Osteoblast (primary cell): ENCODE results near the gene AFMID. TPM values are rescaled to one million over a fixed set of nuclear protein-coding genes. Genes with fewer than 3 reads are reported as not detected.

Experiments used
- DNase-seq: peaks from one replicate; pipeline ENCODE4 v3.0.0; 2011; ENCODE audit warnings: low spot score, mixed read lengths; ENCODE audit not compliant: insufficient read length; ENCODE audit errors: missing footprints
- H2AFZ ChIP-seq: 2 replicates; pipeline ENCODE4 v1.6.0; 2011; ENCODE audit warnings: mild to moderate bottlenecking, low read length
- H3K27ac ChIP-seq: 2 replicates; pipeline ENCODE4 v1.5.1; 2011; ENCODE audit warnings: mild to moderate bottlenecking, low read depth, low read length, moderate library complexity
- H3K27me3 ChIP-seq: 2 replicates; pipeline ENCODE4 v1.6.0; 2012; ENCODE audit warnings: mild to moderate bottlenecking, control low read depth, inconsistent platforms, low read length, moderate library complexity; ENCODE audit not compliant: insufficient read depth
- H3K36me3 ChIP-seq: 2 replicates; pipeline ENCODE4 v1.5.1; 2011; ENCODE audit warnings: mild to moderate bottlenecking, low read length, control low read depth, moderate library complexity; ENCODE audit not compliant: insufficient read depth
- H3K4me1 ChIP-seq: 2 replicates; pipeline ENCODE4 v1.5.1; 2011; ENCODE audit warnings: mild to moderate bottlenecking, low read length, control low read depth, moderate library complexity; ENCODE audit not compliant: insufficient read depth
- H3K4me2 ChIP-seq: 2 replicates; pipeline ENCODE4 v1.6.0; 2011; ENCODE audit warnings: mild to moderate bottlenecking, low read length; ENCODE audit not compliant: insufficient read depth
- H3K4me3 ChIP-seq: fragments of 200-600 bp; sonication (generic); 3 replicates; pipeline ENCODE4 v1.5.1; 2012; ENCODE audit warnings: mild to moderate bottlenecking, low read length, inconsistent platforms; ENCODE audit not compliant: insufficient read depth
- H3K79me2 ChIP-seq: 2 replicates; pipeline ENCODE4 v1.6.0; 2012; ENCODE audit warnings: mild to moderate bottlenecking, low read length, control low read depth, inconsistent platforms; ENCODE audit not compliant: insufficient read depth
- H3K9me3 ChIP-seq: 2 replicates; pipeline ENCODE4 v1.5.1; 2011; ENCODE audit warnings: low read depth, low read length, control low read depth
- H4K20me1 ChIP-seq: 2 replicates; pipeline ENCODE4 v1.6.0; 2012; ENCODE audit warnings: mild to moderate bottlenecking, low read length, control low read depth; ENCODE audit not compliant: insufficient read depth
- total RNA-seq: library from RNA; depleted of rRNA; stranded (reverse); fragments of >200 nt; gene quantifications from 2 replicates; pipeline ENCODE4 v1.2.3, GENCODE V29; 2012
- TF ChIP-seq, protein P1 (sequence below): IDR thresholded peaks from 2 replicates; pipeline ENCODE4 v1.5.1; 2011; ENCODE audit warnings: mild to moderate bottlenecking, low read depth, low read length, moderate library complexity; ENCODE audit errors: extremely low read depth

Gene AFMID
- total RNA-seq, 1 donor, result 23.2 TPM

DNA sequence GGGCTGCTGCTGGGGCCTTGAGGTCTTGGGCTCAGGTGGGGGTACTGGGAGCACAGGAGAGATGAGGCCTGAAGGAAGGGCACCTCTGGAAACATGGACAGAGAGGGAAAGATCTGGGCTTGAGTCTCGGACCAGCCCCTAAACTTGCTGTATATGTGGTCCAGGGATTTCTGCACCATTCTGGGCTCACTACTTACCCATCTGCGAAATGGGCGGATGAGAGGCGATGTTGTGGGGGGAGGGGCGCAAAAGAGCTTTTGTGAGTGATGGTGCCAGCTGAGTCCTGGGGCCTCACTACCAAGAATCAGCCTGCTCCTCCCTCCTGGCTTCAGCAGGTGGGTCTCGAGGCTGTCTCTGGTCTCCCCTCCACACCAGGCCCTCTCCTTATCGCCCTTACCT, 40.7 kb upstream of the AFMID start:
- no peak overlapping the region for H2AFZ ChIP-seq
- peak; percentile 11 for DNase-seq
- no peak overlapping the region for H3K4me2 ChIP-seq
- H3K4me1 ChIP-seq, result no peaks in the 10 kb centered on the region
- TF ChIP-seq, protein P1, sequence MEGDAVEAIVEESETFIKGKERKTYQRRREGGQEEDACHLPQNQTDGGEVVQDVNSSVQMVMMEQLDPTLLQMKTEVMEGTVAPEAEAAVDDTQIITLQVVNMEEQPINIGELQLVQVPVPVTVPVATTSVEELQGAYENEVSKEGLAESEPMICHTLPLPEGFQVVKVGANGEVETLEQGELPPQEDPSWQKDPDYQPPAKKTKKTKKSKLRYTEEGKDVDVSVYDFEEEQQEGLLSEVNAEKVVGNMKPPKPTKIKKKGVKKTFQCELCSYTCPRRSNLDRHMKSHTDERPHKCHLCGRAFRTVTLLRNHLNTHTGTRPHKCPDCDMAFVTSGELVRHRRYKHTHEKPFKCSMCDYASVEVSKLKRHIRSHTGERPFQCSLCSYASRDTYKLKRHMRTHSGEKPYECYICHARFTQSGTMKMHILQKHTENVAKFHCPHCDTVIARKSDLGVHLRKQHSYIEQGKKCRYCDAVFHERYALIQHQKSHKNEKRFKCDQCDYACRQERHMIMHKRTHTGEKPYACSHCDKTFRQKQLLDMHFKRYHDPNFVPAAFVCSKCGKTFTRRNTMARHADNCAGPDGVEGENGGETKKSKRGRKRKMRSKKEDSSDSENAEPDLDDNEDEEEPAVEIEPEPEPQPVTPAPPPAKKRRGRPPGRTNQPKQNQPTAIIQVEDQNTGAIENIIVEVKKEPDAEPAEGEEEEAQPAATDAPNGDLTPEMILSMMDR, result no peak
- H3K27me3 ChIP-seq, result peaks cover 5% of the 10 kb centered on the region
- no peak overlapping the region for H3K4me3 ChIP-seq
- no peaks in the 10 kb centered on the region for H3K36me3 ChIP-seq
- no peak overlapping the region for H3K27ac ChIP-seq
- H3K9me3 ChIP-seq, result no peaks in the 10 kb centered on the region
- no peaks in the 10 kb centered on the region for H4K20me1 ChIP-seq
- no peaks in the 10 kb centered on the region for H3K79me2 ChIP-seq

DNA sequence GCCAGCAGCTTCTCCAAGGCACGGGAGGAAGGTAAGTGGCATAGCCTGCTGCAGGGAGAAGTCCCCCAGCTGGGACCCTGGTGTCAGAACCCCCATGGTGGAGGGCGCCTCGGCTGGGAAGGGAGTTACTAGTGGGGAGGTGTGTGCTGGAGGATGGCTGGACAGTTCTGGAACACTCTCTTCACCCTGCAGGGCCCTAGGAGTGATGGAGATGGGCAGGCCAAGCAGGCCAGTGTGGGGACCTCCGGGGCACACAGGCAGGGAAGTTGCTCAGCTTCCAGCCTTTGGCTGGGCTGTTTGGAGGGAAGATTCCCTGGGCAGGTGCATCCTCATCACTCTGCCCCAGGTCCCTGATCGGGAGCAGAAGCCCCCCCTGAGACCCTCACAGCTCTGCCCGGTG, 40.3 kb upstream of the AFMID start:
- TF ChIP-seq, protein P1, result no peak
- Histone ChIP-seq H3K4me2 (no peak overlapping the region), H4K20me1 (no peaks in the 10 kb centered on the region), H3K27ac (no peak overlapping the region), H3K4me1 (no peaks in the 10 kb centered on the region), H3K79me2 (no peaks in the 10 kb centered on the region), H3K27me3 (peaks cover 5% of the 10 kb centered on the region), H2AFZ (no peak overlapping the region), H3K9me3 (no peaks in the 10 kb centered on the region), H3K4me3 (no peak overlapping the region), H3K36me3 (no peaks in the 10 kb centered on the region)
- no peak for DNase-seq

DNA sequence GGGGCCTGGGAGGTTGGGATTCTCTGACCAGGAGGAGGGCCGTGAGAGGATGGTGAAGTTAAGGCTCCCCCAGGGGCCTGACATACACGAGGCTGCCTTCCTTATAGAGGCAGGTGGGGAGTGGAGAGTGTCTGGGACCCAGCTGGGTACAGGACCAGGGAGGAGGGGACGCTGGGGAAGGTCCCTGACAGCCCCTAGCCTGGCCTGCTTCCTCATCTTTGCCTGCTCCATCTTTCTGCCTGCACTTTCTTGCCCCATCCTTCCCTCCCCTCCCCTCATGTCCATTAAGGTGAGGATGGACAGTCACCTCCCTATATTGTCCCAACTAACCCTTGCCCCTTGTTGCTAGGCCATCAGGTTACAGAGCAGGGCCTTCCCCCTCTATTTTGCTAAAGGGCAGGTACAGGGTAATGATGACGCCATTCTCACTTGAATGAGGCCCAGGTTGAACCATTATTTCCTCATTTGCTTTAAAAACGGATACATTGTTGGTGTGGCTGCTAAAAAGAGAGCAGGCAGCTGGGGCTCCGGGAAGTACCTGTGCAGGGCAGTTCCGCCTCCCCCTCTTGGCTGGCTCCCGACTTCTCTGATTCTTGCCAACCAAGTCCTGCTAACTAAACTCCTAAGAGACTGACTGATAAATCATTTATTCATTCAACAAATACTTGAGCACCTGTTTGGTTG, 39.7 kb upstream of the AFMID start:
- no peaks in the 10 kb centered on the region for H3K9me3 ChIP-seq
- DNase-seq, result peak; percentile 54
- no peaks in the 10 kb centered on the region for H3K36me3 ChIP-seq
- TF ChIP-seq, protein P1, result no peak
- H3K27me3 ChIP-seq, result peaks cover 5% of the 10 kb centered on the region
- H3K79me2 ChIP-seq, result no peaks in the 10 kb centered on the region
- H4K20me1 ChIP-seq, result no peaks in the 10 kb centered on the region
- H3K27ac ChIP-seq, result no peak overlapping the region
- H2AFZ ChIP-seq, result no peak overlapping the region
- H3K4me3 ChIP-seq, result no peak overlapping the region
- no peak overlapping the region for H3K4me2 ChIP-seq
- no peaks in the 10 kb centered on the region for H3K4me1 ChIP-seq

DNA sequence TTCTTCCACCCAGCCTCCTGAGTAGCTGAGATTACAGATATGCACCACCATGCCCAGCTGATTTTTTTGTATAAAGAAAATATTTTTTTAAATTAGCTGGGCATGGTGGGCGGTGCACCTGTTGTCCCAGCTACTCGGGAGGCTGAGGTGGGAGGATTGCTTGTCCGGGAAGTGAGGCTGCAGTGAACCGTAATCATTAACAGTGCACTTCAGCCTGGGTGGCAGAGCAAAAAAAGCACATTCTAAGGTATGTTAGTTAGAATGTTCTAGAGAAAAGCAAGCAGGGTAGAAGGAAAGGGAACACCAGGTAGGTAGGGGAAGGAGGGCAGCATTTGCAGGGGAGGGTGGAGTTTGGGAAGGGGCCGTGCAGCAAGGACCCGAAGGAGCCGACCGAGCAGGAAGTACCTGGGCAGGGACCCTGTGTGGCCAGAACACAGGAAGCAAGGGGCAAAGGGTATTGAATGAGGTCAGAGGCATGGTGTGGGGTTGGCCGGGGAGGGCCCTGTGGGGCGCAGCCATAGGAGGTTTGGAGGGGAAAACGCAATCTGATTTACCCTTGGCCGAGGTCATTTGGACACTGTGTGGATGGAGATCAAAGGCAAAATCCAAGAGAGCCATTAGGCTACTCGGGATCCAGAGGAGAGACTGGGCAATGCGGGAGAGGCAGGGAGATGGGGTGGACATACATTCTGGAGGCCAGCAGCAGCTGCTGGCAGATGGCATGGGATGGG, 38.7 kb upstream of the AFMID start:
- no peaks in the 10 kb centered on the region for H3K9me3 ChIP-seq
- H2AFZ ChIP-seq, result no peak overlapping the region
- no peaks in the 10 kb centered on the region for H3K36me3 ChIP-seq
- no peaks in the 10 kb centered on the region for H3K4me1 ChIP-seq
- TF ChIP-seq, protein P1, result no peak
- no peaks in the 10 kb centered on the region for H4K20me1 ChIP-seq
- H3K27ac ChIP-seq, result no peak overlapping the region
- no peak overlapping the region for H3K4me3 ChIP-seq
- H3K27me3 ChIP-seq, result peaks cover 5% of the 10 kb centered on the region
- H3K79me2 ChIP-seq, result no peaks in the 10 kb centered on the region
- H3K4me2 ChIP-seq, result no peak overlapping the region
- DNase-seq, result peak; percentile 46
